CD4-positive, alpha-beta T cell treated with Interleukin-17A for 4 hours (primary cell): ENCODE data around the gene SSTR4.

Source experiments
- DNase-seq: peaks from one replicate; pipeline ENCODE4 v3.0.0-alpha.2; 2020; ENCODE audit warnings: mixed read lengths

Gene SSTR4

DNA sequence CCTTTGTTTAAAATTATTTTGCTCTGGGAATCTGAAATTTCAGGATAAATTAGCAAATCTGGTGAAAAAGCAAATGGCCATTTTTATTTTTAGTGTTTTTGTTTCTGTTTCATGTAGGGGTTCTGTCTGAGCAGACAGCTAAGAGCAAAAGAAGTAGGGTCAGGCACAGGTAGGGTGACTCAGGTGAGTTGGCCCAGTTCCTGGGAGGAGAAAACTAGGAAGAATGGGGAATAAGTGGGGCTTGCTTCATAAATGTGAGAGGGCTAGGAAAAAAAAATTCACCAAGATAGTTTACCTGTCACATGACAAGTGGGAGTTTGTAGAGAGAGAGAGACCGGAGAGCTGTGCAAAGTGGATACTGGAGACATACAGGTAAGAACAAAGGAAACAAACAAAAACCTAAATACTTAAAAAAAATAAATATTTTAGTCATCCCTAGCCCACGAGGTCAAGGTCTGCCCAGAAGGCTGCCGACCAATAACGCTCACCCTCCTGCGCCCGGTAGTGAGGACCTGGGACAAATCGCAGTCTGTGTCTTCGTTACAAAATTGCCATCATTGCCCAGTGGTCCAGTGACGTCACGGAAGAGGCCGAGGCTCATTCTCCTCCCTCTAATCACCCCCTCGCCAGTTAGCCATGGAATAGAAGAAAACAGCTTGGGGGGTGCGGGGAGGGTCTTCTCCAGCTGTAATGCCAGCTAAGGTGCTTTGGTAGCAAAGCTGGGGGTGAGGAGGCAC, 12.1 kb downstream of the SSTR4 start:
- no peak for DNase-seq

DNA sequence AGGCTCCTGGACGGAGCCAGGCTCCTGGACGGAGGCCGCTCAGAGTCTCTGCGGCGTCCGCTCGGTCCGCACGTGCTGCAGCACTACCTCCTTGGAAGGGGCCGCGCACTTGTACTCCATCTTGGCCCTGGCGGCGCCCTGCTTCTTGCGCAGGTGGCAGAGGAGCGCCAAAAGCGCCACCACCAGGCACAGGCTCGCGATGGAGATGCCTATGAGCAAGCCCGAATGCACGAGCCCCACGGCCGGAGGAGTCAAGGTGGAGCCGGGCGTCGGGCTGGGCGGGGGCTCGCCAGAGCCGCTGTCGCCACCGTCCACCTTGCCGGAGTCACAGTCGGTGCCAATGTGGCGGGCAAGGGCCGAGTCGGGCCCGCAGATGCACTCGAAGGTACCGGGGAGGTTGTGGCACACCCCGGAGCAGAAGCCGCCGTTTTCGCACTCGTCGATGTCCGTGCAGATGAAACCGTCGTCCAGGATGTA, 12.7 kb downstream of the SSTR4 start:
- DNase-seq = no peak

DNA sequence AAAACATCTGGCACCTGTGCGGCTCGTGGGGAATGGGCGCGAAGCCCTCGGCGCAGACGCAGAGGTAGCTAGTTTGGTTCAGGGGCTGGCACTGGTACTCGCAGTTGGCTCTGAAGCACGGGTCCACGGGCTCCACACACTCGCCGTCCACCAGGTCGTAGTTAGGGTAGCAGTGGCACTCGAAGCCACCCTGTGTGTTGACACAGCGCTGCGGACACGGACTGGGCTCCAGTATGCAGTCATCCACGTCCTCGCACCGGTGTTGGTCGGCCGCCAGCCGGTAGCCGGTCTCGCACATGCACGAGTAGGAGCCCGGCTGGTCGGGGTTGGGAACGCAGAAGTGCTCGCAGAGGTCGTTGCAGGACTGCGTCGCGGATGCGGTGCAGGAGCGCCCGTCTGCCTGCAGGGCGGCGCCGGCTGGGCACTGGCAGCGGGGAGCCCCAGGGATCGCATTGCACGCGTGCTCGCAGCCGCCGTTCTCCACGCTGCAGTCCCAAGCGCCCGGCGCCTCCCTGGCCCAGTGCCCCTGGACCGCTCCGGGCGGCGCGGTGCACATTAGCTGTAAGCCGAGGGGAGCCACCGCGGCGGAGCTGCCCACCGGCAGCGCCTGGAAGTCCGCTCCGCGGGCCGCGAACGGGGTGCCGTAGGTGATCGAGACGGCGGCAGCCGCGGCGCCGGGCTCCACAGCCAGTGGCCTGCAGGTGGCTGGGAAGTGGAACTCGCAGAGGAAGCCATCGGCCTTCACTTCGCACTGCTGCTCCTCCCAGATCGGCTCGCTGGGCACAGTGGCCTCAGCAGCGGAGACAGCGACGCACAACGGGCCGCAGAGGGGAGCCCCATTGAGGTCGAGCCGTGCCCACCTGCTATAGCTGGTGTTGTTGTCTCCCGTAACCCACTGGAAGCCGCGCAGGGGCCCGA, 13.4 kb downstream of the SSTR4 start:
- no peak for DNase-seq

DNA sequence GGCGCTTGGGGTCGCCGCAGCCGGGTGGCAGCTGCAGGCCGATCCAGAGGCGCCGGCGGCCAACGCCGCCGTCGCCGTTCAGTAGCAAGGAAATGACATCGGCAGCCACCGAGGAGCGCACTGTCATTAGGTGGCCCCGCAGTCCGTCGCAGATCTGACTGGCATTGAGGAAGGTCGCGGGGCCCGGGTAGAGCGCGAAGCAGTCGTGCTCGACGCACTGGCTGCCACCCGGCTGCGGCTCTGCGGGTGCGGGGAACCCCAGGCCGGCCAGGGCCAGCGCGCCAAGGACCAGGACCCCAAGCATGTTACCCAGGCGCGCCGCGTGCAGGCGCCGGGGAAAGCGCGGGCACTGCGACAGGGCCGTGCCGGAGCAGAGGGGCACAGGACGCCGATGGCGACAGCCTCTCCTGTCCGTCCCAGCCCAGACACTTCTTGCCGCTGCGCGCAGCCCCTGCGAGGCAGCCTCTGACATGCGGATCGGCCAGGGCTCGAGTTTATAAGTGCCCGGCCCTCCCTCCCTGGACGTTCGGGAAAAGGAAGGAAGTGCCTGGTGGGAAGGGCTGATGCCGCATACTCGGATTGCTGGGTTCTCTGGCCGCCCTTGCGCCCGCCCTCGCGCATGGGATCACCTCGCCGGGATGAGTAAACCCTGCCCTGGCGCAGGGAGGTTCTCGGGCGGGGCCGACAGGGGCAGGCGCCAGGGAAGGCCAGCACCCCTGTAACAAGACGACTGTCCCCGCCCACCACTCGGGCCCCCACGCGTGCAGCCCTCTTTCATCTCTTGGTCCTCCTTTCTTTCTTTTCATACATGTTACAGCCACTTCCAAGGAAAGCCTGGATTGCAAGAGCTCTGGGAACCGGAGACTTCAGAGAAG, 14.3 kb downstream of the SSTR4 start, which contains the start of gene THBD:
TSS of gene THBD (minus strand) at position 472 of the 875 bp plus-strand sequence. CDS start at position 304, 168 bp downstream.
- no peak for DNase-seq

DNA sequence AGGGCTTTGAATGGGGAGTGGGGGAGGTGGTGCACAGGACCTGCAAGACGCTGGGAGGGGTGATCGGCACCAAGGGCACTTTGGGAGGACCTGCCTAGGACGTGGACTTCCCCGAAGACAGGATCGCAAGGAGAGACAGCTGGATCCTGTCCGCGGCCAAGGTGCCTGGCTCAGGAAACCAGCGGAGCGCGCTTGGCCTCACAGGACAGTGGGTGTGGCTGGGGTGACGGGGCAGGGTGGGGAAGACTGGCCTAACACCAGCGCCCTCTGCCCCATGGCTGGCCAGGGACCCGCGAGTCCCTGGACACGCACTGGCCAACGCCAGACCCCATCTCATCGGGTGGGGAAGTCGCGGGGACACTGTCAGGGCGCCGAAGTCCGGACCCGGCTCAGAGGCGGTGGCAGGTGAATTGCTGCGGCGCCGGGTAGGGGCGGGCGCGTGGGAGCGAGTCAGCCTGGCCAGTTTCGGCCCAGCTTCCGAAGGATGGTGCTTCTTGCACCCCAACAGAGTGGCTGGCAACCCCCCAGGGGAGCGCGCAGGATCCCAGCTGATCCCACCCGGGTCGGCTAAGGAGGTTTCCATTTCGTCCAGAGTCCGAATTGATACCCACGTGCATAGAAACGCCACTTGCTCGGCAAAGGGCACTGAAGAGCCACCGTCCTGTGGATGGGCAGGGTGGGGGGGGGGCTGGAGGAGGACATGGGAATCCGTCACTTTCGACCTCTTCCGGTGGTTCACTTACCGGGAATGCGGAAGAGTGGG, 15.1 kb downstream of the SSTR4 start:
- DNase-seq = no peak

DNA sequence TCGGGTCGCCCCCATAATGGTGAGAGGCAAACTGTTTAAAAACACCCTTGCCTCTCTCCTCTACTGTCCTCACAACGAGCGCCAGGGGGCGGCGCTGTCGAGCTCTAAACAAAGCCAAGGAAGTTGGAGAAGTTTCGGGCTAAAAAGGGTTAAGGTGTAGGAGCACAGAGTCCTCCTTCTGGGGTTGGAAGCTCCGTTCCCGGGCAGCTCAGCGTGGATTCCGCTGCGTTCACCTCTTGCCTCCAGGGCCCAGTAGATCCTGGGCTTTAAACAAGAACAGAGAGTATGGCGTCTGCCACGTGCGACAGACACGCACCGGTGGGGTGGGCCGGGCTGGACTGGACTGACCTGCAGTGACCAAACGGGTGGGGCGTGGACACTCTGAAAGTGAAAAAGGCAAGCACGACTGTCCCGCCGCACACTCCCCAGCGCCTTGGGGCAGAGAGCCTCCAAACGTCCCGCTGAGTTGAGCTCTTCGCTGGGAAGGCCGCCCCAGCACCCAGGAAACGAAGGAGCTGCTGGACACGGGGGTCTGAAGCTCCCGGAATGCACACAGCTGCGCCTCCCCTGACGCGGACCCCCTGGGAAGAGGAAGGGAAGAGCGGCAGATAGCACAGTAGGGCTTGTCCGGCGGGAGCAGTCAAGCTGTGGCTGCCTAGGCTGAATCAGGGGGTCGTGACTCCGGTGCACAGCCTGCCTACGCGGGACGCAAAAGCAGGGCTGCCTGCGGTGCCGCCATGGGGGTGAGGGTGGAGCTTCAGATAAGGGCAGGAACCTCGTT, 15.9 kb downstream of the SSTR4 start:
- DNase-seq = no peak

DNA sequence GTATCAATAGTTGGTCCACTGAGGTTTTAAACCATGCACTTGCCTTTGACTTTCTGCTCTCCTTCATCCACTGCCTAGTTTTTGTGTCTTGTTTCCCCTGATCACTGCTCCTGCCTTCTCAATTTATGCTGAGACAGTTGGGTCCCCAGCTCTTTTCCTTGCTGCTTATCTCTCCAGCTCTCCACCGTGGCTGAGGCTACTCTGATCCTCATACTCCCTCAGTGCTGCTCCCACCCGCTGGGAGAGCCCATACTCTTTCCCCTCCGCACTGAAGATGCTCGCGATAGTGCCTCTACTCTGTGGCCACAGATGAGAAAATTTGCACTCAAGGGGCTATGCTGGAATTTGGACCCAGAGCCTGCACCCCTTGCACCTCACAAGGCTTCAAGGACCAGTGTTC, 17.8 kb downstream of the SSTR4 start:
- DNase-seq = no peak

DNA sequence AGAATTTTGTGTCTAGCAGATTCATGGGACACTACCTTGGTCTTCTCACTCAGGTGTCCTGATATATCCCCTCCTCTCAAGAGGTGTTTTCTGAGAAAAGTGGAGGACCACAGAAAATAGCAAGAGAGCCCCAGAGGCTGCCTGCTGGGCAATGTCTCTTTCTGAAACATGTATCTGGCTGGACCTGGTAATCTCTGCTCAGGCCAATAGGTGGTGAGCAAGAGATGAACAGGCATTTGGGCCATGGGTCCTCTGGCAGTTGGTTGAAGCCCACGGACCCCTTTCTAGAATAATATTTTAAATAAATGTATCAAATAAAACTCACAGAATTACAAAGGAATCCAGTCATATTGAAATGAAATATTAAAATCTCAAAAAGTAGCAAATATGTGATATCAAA, 23.1 kb downstream of the SSTR4 start:
- DNase-seq = no peak

DNA sequence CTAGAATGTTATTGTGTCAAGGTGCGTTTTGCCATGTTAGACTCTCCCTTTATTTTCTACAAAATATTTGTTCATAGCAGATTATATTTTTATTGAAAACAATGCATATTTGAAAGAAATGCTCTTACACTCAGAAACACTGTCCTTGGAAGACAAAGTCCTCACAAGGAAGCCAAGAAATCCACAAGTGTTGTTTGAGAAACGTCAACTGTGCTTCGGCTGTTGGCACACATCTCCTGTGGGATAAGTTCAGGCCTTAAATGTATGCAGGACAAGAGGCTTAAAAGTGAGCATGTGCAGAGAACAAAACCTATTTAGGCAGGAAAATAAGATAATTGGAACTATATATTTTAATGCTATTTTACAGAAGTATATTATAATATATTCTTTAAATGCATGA, 23.9 kb downstream of the SSTR4 start:
- DNase-seq = no peak

DNA sequence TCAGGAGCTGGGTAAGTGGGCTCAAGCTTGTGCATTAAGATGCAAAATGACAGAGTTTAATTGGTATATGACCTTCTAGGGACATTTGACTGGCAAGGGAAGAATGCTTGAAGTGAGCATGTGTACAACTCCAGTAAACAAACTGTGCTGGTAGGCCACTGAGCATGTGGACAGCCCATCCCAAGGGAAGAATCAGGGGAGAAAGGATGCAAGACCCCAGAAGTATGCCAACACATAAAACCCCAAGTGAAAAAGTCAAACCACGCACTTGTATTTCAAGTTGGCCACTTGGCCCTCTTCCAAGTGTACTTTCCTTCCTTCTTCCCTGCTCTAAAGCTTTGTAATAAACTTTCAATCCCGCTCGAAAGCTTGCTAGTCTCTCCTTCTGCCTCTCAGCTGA, 24.7 kb downstream of the SSTR4 start:
- DNase-seq = no peak

DNA sequence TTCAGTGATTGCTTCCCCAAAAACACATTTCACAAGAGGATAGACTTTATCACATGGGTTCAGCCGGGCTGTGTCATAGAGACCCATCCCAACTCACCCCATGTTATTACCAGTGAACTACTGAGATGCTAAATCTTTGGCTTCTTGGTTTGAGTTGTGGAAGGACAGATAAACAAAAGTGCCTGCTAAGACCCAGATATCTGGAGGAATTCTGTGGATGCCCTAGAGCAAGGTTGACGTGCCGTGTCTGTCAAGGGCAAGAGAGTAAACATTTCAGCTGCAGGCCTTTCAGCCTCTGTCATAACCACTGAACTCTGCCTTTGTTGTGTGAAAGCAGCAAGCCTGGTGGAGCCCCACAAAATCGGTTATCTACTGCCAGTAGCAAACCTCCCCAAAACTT, 25.5 kb downstream of the SSTR4 start:
- DNase-seq = no peak

DNA sequence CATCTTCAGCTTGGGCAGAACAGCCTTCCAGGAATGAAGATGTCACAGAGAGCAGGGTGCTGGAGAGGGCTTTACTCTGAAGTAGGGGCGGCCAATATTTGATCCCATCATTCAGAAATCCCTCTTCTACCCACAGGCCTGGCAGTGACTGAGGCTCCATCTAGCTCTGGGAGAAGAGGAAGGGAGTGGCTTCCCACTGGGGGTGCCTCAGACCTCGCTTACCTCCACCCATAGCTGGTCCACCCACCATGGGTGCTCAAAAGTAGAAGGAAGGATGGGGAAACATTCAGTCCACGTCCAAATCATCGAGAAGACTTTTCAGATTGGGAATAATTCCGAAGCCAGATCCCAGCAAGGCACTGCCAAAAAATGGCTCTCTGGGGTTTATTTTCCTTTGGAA, 26.1 kb downstream of the SSTR4 start:
- DNase-seq = no peak

DNA sequence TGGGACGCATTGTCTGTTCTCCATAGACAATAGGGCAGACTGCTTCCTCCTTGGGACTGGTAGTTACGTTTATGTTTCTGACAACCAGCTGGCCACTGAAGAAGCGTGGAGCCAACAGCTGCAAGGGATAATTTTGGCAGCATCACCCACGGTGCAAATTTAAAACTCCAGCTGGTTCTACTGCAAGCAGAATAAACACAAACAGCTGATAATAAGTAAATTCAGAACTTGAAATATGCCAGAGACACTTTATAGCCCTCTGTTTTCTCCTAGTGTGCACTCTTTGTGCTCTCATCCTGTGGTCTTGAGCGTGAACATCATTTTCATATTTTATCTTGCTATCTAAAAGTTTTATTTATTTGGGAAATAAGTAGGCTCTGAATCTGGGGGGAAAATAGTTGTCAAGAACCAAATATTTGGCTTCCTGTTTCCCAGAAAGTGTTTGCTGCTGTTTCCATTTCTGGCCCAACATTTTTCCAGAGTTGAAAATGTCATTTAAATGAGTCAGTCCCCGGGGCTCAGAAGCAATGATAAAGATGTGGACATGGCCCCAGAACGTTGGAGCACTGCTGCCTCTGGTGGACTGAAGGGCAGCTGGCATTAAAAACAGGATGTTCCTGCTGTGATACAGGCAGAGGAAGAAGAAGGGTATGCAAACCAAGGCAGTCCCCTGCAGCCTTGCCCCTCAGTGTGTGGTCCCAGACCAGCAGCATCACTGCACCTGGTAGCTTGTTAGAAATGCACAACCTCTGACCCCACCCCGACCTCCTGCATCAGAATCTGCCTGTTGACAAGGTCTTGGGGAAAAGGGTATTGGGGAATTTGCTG, 26.8 kb downstream of the SSTR4 start:
- no peak for DNase-seq

DNA sequence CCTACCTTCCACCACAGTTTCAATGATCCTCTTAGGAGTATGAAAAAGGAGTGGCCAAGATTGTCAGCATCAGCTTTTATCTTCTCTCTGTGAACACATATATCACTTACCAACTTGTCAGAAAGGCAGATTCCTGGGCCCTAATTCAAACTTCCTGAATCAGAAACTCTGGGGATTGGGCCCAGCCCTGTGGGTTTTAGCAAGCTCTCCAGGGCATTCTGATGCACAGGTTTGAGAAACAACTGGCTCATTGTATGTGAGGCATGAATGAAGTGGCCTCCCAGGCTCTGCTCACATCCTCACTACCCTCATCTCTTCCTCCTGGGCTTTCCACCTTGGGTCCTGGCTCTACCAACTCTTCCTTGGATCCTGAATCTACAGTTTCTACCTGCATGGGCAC, 27.5 kb downstream of the SSTR4 start:
- DNase-seq = no peak

DNA sequence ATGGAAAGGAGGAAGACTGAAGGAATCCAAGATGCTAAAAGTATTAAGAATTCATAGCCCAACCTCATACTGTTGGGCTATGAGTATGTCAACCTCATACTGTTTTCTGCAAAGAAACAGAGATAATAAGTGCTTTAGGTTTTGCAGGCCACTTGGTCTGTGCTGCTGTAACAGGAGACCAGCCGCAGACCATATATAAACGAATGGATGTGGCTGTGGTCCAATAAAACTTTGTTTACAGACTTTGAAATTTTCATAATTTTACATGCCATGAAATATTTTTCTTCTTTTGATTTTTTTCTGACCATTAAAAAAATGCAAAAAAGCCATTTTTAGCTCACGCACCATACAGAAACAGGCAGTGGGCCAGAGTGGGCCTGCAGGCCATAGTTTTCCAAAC, 28.1 kb downstream of the SSTR4 start:
- DNase-seq = no peak

DNA sequence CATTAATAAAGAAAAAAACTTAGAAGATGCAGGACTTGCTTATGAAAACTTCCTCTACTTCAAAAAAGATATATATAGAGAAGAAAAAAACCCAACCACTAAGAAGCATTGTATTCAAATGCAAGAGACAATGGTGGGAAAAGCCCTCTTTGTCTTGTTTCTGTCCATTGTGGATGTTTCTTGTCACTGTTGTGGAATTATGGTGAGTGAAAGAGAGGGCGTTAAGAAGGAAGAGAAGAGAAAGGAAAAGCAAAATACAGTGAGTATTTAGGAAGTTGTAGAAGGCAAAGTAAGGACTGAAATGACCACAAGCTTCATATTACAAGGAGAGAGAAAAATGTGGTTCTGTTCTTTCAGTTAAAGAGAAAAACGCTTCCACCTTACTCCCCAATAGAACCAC, 28.5 kb downstream of the SSTR4 start:
- DNase-seq = no peak

DNA sequence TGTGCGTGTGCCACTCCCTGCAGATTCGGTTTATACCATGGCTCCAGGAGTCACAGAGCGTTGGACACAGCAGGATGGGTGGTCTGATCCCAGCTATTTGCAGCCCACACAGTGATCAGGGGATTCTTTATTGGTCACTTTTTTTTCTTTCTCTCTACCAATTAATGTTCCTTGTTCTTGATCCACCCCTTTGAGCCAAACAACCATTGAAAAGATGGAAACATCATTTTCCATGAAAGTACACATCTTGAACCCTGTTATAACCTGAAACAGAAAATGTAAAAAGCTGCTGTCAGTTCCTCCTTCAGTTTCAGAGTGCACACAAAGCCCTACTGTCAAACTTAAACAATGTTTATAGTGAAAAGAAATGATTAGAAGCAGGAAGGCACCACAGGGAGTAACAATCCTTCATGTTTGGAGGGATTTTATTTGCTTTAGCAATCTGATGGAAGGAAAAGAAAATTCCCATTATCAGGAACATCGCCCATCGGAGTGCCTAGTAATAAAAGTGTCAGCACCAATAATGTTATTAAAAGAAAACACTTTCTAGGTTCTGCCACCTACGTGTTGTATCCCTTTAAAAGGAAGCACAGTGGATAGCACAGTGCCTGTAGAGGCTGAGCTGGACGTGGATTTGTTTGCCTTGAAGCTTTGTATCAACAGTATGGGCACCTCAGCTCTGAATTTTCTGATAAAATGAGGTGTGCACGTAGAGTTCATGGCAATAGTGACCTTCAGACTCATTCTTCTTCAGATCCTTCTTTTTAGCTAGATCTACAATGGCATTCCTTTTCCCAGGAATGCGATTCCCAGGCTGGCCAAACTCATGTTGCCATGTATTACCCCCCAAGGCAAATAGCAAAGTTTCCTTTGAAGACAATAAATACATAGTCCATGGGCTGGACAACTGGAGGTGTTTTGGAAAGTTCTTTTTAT, 30.4 kb downstream of the SSTR4 start:
- DNase-seq = no peak

DNA sequence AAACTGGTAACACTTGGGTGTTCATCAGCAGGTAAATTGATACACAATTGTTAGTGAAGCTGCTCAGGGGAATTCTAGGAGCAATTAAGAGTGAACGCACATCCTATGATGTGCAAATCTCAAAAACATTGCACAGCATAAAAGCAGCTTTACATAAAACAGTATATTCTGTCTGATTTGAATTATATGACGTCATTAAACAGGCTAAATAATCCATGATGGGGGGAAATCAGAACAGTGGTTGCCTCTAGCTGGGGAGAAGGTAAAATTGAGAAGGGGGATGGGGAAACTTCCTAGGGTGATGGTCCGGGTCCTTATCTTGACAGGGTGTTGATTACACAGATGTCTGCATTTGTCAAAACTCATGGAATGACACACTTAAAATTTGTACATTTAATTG, 31.7 kb downstream of the SSTR4 start:
- no peak for DNase-seq

DNA sequence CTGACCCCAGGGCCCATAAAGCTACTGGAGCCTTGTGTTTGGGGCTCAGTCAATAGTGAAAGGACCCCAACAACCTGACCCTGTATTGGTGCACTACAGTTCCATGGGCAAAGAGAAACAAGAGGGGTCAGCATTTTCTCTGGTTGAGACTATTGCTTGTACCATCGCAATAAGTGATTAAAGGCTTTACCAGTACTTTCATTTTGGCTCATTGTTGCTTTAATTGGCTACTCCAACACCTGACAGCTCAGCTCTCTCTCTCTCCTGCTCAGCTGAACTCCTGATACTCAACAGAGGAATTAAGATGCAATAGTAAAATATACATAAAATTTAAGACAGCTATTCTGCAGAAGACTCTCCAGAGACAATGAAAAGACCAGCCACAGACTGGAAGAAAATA, 33.2 kb downstream of the SSTR4 start:
- DNase-seq = no peak
